Dermis microvascular lymphatic vessel endothelial cell (primary cell): Measurements from ENCODE around the gene PTBP2. TPM values are rescaled to one million over a fixed set of nuclear protein-coding genes. Genes with fewer than 3 reads are reported as not detected.

Source experiments
- DNase-seq, 2 donors: peaks; one replicate each; pipeline versions ENCODE4 v3.0.0 to v3.0.0-alpha.2; 2010; ENCODE audit warnings: low read depth in 2 of 2
- total RNA-seq: library from RNA; depleted of rRNA; stranded (reverse); fragments of >200 nt; gene quantifications from 2 replicates; pipeline ENCODE4 v1.2.1, GENCODE V29; 2014

The PTBP2 gene, protein sequence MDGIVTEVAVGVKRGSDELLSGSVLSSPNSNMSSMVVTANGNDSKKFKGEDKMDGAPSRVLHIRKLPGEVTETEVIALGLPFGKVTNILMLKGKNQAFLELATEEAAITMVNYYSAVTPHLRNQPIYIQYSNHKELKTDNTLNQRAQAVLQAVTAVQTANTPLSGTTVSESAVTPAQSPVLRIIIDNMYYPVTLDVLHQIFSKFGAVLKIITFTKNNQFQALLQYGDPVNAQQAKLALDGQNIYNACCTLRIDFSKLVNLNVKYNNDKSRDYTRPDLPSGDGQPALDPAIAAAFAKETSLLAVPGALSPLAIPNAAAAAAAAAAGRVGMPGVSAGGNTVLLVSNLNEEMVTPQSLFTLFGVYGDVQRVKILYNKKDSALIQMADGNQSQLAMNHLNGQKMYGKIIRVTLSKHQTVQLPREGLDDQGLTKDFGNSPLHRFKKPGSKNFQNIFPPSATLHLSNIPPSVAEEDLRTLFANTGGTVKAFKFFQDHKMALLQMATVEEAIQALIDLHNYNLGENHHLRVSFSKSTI
- 9.2 and 14.7 TPM in 2 replicates for total RNA-seq

DNA sequence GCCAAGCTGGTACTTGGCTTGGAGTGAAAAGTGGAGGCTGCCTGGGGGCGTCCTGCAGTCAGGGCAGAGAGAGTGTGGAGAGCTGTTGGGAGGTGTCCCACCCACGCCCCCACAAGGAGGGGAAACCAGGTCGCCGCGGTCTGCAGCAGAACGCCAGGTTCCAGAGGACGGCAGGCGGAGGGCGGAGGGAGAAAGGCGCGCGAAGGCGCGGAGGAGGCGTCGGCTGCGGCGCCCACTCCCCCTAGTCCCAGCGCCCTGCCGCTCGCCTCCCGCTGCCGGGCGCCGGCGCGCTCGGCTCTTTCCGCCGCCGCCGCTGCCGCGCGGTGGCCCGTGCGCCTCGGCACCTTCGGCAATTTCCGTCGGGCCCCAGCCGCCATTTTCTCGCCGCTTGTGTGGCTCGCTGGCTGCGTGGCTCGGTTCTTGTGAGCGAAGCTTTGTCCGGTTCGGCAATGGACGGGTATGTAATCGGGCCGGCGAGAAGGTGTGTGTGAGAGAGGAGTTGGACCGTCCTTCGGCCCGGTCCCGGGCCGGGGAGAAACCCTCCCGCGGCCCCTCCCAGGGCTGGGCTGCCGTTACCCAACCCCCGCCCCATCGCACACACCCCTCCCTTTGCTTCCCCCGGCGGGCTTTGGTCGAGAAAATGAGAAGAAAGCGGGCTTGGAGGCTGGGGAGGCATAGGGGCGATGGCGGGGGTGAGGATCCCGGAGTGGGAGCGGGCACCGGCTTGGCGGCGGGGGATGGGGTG lies at the start of gene PTBP2:
TSS of gene PTBP2 (plus strand) at position 369 of the 745 bp plus-strand sequence. CDS start at position 450, 81 bp downstream.
- DNase-seq, result peak in 1 of 2 donors; percentile 81

DNA sequence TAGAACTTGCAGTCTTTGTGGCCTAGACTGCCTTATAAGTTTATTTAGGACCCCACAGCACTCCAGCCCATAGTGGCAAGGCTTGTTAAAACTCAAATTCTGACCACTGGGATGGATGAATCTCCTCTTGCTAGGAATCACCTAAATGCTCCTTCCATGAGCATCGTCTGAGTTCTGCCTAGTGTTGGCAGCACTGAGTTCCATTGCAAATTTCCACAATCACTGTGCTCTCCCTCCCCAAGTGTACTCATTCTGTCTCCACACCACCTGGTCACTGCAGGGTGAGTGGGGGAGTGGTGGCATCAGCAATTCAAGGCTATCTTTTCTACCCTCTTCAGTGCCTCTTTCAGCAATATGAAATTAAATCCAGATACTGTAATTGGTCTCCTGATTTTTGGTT lies 46.7 kb upstream of the PTBP2 start:
- DNase-seq, result no peak

- no peak for DNase-seq
Observed at GRCh38 chr1:96682056-96682455, 39.5 kb upstream of the PTBP2 start.

DNA sequence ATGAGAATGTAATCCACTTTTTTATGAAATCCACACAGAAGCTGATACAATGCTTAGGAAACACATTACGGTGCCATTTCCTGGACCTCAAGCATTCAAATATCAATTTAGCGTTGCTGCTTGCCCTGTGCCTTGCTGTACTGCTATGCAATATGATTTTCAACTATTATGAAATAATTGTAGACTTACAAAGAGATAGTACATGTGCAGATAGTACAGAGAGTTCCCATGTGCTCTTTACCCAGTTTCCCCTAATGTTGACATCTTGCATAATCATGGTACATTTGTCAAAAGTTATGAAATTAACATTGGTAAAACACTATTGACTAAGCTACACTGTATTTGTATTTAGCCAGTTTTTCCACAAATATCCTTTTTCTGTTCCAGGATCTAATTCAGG lies 37.7 kb upstream of the PTBP2 start:
- DNase-seq, result no peak

- no peak for DNase-seq
Observed at GRCh38 chr1:96684744-96685143, 36.8 kb upstream of the PTBP2 start.

- DNase-seq, result no peak
Observed at GRCh38 chr1:96688767-96689166, 32.8 kb upstream of the PTBP2 start.

DNA sequence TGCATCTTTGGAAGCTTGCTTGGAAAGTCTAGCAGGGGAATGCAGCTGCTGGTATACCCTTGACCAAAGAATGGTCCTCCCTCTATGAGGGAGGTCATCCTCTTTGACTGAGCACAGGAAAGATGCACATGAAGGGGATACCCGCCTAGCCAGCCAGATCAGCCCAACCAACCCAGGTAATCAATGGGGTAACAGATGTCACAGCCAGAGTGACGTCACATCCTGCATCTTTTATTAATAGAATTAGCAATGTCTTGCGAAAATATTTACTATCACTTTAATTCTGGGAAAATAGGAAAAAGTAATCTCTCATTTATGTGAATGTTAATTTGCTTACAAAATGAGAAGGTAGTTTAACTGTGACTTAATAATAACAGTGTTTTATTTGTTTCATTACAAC lies 25.6 kb upstream of the PTBP2 start:
- no peak for DNase-seq

GRCh38 chr1:96698342-96698983 lies 23.1 kb upstream of the PTBP2 start:
- DNase-seq, result no peak

- DNase-seq, result peak in 1 of 2 donors; percentile 50
Observed at GRCh38 chr1:96703186-96703585, 18.4 kb upstream of the PTBP2 start.

GRCh38 chr1:96707023-96707422 lies 14.6 kb upstream of the PTBP2 start:
- no peak for DNase-seq

- no peak for DNase-seq
Observed at GRCh38 chr1:96708482-96708881, 13.1 kb upstream of the PTBP2 start.

DNA sequence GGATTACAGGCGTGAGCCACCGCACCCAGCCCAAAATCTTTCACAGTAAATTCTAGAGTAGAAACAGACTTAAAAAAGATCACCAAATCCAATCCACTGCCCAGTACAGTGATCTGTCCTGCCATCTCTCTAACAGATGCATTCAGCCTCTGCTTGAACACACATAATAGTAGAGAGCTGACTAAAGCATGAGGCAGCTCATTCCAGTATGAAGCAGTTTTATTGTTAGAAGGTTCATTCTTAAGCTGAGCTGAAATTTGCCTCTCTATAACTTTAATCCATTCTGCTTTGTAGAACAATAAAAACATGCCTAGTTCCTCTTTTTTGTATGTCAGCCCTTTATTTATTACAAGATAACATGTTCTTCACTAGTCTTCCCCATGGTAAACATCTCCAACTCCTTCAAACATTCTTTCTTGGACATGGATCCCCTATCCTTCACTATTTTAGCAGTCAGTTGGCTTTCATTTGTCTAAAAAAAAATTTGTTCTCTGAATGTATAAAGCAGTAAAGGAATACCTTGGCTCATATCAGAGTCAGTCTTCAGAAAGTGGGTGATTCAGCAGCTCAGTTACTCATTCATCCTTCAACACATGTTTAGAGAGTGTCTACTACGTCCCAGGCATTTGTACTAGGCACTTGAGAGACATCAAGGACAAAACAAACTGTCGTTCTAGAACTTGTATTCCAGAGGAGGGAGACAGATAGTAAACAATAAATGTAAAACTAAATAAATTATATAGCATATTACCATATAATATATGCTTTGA lies 10.7 kb upstream of the PTBP2 start:
- no peak for DNase-seq

DNA sequence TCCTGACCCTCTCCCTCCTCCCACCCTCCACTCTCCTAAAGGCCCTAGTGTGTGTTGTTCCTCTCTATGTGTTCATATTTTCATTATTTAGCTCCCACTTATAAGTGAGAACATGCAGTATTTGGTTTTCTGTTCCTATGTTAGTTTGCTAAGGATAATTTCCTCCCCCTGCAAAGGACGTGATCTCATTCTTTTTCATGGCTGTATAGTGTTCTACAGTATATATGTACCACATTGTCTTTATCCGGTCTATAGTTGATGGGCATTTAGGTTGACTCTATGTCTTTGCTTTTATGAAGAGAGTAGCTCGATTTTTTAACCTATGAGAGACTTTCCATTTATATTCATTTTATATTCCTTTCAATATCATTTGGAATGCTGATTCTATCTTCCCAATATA lies 7.9 kb upstream of the PTBP2 start:
- no peak for DNase-seq

- no peak for DNase-seq
Observed at GRCh38 chr1:96714881-96715280, 6.7 kb upstream of the PTBP2 start.

DNA sequence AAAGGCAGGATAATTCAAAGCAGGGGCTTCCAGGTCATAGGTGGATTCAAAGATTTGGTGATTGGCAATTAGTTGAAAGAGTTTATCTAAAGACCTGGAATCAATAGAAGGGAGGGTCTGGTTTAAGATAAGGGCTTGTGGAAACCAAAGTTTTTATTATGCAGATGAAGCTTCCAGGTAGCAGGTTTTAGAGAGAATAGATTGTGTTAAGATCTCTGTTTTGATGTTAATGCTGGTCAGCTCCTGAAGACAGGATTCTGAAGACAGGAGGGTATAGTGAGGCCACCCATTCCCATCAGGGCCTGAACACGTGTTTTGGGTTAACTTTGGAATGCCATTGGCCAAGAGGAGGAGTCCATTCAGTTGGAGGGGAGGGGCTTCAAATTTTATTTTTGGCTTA lies 6.1 kb upstream of the PTBP2 start:
- no peak for DNase-seq

DNA sequence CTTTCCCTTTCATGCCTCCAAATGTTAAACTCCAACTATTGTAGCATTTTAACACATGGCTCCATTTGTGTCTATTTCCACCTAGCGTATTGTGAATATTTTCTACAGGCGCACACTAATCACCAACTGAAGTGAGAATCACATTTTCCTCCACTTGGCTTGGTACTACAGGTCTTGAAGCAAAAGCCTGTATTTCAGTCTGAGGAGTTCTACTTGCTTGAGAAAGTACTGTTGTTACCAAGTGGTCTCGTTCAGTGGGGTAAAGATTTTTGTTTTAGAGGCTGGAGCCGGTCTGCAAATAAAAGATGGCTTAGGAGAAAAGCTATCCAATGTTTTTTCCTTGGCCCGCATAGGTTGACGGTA lies 550 bp upstream of the PTBP2 start:
- DNase-seq, result no peak

GRCh38 chr1:96722161-96722922 lies 758 bp downstream of the PTBP2 start:
- DNase-seq, result peak; percentile 73 to 89

- peak in 1 of 2 donors; percentile 14 for DNase-seq
Observed at GRCh38 chr1:96722958-96723357, 1.4 kb downstream of the PTBP2 start.

DNA sequence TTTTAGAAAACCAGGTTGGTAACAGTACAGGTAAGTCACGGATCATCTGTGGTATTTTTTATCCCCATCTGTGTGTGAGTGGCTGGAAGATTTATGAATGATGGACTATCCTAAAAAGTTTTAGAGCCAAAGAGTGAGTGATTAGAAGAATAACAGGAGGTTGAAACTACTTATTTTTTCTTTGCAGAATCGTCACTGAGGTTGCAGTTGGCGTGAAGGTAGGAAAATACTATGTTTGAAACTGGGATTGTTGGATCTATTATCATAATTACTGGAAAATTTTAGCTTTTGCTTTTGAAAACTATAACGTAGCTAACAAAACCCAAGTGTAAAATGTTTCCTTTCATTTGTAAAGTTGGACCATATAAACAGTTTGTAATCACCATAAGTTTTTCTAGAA lies 1.8 kb downstream of the PTBP2 start:
- DNase-seq, result peak; percentile 33 to 70

- no peak for DNase-seq
Observed at GRCh38 chr1:96723936-96724335, 2.4 kb downstream of the PTBP2 start.

GRCh38 chr1:96727860-96728259 lies 6.3 kb downstream of the PTBP2 start:
- DNase-seq, result no peak
